ENCODE results near the gene NECTIN2. TPM values are rescaled to one million over a fixed set of nuclear protein-coding genes. Genes with fewer than 3 reads are reported as not detected.
"Not testable (repeated sequence)": the region's sequence is repeated elsewhere in the genome, so short reads cannot be mapped to it uniquely, and the experiment has no call there.

NECTIN2 gene
- polyA plus RNA-seq, 3 donors, result 152 to 171 (median 163) TPM

DNA sequence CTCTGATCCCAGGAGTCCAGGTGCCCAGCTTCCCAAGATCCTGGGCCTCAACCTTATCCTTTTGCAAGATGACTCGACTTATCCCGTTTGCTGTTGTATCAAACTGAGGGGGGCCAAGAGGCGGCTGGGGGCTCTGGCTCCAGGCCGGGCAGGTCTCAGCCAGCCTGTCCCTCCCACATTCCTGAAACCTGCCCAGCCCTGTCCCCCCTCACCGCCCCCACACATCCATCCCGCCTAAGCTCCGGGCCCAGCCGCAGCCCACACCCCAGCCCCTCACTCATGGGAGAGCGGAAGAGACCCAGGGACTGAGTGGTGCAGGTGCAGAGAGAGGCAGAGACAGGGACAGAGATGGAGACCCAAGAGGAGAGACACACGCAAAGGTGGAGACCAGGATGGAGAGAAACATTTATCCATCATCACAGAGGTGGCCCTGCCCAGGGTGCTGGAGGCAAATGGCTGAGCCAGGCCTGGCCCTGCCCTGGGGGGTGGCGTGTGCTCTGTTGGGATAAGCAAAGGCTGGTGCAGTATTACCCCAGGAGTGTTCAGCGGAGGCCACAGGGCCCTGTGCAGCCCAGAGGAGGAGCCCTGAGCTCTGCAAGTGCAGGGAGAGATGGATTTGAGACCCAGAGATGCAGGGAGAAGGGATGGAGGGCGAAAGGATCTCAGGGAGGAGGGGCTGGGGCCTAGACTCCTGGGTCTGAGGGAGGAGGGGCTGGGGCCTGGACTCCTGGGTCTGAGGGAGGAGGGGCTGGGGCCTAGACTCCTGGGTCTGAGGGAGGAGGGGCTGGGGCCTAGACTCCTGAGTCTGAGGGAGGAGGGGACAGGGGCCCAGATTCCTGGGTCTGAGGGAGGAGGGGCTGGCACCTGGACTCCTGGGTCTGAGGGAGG is 35.6 kb upstream of the NECTIN2 start:
- DNase-seq (ENCODE audit: extremely low read depth in 1 of 11, low read depth in 9 of 11, low spot score in 4 of 11), result peak in 3 of 11 donors; percentile 41 to 65 (median 57)

DNA sequence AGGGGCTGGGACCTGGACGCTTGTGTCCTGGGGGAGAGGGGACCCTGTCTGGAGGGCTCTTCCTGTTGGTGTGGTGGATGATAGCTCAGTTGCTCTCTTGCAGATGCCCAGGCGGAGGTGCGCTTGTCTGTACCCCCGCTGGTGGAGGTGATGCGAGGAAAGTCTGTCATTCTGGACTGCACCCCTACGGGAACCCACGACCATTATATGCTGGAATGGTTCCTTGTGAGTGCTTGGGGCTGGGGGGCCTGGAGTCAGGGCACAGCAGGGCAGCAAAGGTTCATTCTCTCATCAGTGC is 35.0 kb upstream of the NECTIN2 start:
- DNase-seq (ENCODE audit: extremely low read depth in 1 of 11, low read depth in 9 of 11, low spot score in 4 of 11), result no peak

DNA sequence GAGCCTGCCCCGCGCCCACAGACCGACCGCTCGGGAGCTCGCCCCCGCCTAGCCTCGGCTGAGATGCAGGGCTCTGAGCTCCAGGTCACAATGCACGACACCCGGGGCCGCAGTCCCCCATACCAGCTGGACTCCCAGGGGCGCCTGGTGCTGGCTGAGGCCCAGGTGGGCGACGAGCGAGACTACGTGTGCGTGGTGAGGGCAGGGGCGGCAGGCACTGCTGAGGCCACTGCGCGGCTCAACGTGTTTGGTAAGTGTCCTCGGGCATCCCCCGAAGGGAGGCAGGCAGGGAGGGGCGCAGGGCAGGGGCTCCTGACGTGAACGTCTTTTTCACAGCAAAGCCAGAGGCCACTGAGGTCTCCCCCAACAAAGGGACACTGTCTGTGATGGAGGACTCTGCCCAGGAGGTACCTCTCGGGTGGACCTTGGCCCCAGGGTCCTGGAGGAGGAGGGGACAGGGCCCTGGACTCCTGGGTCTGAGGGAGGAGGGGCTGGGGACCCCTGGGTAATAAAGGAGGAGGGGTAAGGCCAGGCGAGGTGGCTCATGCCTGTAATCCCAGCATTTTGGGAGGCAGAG is 33.9 kb upstream of the NECTIN2 start:
- DNase-seq (ENCODE audit: extremely low read depth in 1 of 11, low read depth in 9 of 11, low spot score in 4 of 11), result no peak

DNA sequence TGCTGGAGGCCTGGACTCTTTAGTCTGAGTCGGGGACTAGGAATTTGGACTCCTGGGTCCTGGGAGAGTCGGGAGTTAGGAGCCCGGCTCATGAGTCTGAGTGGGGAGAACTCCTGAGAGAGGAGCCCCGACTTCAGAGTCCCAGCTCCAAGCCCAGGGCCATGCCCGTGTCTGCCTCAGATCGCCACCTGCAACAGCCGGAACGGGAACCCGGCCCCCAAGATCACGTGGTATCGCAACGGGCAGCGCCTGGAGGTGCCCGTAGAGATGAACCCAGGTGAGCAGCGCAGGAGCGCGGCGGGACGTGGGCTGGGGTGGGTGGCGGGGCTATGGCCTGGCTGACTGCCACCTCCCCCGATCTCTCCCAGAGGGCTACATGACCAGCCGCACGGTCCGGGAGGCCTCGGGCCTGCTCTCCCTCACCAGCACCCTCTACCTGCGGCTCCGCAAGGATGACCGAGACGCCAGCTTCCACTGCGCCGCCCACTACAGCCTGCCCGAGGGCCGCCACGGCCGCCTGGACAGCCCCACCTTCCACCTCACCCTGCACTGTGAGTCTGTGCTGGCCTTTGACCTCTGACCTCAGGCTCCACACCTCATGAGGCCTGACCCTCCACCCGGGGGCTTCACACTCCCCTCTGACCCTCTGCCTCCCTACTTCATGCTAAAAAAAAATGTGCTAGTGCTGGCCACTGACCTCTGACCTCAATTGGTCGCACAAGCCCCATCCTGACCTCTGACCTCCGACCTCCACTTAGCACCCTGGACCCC is 32.8 kb upstream of the NECTIN2 start:
- no peak for DNase-seq (ENCODE audit: extremely low read depth in 1 of 11, low read depth in 9 of 11, low spot score in 4 of 11)

DNA sequence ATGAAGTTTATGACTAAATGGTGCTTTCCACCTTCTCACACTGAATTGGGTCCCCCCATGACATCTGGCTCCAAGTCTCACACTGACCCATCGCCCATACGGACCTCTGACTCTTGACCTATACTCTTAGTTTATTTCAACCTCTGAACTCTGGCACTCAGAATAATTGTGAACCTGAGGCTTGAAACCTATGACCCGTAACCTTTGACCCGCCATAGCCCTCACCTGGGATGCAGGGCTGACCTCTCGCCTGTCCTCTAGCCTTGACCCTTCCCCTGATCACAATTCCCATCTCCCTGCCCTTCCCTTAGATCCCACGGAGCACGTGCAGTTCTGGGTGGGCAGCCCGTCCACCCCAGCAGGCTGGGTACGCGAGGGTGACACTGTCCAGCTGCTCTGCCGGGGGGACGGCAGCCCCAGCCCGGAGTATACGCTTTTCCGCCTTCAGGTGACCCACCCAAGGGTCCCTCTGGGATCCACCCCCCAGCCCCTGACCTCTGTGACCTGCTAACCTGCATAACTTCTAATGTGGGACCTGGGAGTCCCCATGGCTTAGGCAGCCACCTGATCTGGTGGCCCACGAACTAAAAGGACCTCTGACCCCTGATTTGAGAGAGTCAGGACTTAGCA is 32.1 kb upstream of the NECTIN2 start:
- no peak for DNase-seq (ENCODE audit: extremely low read depth in 1 of 11, low read depth in 9 of 11, low spot score in 4 of 11)

DNA sequence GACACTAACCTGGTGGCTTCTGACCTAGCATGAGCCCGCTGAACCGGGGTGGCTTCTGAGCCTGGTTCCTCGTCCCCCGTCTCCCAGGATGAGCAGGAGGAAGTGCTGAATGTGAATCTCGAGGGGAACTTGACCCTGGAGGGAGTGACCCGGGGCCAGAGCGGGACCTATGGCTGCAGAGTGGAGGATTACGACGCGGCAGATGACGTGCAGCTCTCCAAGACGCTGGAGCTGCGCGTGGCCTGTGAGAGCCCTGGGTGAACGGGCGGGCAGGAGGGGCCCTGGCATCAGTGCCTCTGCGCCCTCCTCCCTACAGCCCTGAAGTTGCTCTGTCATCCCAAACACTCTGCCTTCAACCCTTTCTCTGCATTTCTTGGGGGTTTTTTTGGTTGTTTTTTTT is 31.6 kb upstream of the NECTIN2 start:
- DNase-seq (ENCODE audit: extremely low read depth in 1 of 11, low read depth in 9 of 11, low spot score in 4 of 11), result no peak

DNA sequence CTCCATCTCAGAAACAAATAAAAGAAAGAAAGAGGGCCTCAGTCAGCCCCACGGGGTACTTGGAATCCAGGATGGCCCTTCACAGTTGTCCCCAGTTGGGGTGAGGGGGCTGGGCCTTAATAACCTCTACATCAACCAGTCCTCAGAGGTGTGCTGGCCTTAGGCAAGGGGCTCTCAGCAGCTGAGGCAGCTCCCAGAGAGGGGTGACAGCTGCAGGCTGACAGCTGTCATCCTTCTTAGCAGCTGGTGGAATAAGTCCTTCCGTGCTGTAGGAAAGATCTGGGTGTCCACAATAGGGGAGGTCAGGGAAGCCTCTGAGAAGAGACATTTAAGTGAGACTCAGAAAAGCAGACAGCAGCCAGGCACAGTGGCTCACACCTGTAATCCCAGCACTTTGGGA is 29.8 kb upstream of the NECTIN2 start:
- no peak for DNase-seq (ENCODE audit: extremely low read depth in 1 of 11, low read depth in 9 of 11, low spot score in 4 of 11)

DNA sequence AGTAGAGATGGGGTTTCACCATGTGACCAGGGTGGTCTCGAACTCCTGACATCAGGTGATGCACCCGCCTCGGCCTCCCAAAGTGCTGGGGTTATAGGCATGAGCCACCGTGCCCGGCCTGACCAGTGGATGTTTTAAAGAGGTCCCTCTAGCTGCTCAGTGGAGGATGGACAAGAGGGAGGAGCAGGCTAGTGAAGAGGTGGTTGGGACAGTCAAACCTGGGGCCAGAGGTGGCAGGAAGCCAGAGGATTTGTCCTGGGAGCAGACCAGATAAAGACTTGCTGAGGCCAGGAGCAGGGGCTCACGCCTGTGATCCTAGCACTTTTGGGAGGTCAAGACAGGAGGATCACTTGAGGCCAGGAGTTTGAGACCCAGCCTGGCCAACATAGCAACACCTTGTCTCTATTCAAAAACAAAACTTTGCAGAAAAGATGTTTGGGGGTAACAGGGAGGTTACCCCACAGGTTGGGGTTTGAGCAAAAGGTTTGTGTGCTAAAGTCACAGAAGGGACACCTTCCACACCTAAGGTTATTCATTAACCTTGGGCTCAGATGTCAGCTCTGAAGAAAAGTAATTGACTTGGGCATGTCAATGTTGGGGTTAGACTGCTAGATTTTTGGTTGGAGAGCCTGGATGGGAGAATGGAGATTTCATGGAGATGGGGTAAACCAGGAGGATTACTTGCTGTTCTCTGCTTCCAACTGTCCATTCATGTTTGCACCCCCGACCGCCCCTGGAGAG is 28.2 kb upstream of the NECTIN2 start:
- no peak for DNase-seq (ENCODE audit: extremely low read depth in 1 of 11, low read depth in 9 of 11, low spot score in 4 of 11)

DNA sequence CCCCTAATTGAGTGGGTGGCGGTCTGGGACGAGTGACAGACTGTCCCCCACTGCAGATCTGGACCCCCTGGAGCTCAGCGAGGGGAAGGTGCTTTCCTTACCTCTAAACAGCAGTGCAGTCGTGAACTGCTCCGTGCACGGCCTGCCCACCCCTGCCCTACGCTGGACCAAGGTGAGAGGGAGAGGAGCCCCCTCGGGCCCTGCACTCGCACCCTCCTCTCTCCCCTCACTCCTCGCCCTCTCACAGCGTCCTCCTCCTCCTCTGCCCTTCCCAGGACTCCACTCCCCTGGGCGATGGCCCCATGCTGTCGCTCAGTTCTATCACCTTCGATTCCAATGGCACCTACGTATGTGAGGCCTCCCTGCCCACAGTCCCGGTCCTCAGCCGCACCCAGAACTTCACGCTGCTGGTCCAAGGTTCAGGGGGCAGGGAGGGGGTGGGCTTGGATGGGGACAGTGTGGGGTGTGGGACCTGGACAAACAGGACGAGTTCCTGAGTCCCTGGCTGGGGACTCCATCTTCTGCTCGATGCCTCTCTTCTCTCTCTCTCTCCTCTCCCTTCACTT is 27.5 kb upstream of the NECTIN2 start:
- no peak for DNase-seq (ENCODE audit: extremely low read depth in 1 of 11, low read depth in 9 of 11, low spot score in 4 of 11)

DNA sequence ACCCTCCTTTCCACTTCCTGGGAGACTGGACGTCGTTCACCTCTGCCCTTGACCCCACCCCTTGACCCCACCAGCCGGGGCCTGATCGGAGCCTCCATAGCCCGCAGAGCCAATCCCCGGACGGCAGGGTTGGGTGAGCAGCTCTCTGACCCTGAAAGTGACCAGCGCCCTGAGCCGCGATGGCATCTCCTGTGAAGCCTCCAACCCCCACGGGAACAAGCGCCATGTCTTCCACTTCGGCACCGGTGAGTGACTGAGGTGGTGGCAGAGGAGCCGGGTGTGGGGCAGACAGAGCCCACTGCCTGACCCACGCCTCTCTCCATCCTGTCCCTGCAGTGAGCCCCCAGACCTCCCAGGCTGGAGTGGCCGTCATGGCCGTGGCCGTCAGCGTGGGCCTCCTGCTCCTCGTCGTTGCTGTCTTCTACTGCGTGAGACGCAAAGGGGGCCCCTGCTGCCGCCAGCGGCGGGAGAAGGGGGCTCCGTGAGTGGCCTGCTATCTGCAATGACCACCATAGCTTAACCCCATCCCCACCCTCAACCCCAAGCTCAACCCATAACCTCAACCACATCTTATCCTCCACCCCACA is 26.8 kb upstream of the NECTIN2 start:
- no peak for DNase-seq (ENCODE audit: extremely low read depth in 1 of 11, low read depth in 9 of 11, low spot score in 4 of 11)

DNA sequence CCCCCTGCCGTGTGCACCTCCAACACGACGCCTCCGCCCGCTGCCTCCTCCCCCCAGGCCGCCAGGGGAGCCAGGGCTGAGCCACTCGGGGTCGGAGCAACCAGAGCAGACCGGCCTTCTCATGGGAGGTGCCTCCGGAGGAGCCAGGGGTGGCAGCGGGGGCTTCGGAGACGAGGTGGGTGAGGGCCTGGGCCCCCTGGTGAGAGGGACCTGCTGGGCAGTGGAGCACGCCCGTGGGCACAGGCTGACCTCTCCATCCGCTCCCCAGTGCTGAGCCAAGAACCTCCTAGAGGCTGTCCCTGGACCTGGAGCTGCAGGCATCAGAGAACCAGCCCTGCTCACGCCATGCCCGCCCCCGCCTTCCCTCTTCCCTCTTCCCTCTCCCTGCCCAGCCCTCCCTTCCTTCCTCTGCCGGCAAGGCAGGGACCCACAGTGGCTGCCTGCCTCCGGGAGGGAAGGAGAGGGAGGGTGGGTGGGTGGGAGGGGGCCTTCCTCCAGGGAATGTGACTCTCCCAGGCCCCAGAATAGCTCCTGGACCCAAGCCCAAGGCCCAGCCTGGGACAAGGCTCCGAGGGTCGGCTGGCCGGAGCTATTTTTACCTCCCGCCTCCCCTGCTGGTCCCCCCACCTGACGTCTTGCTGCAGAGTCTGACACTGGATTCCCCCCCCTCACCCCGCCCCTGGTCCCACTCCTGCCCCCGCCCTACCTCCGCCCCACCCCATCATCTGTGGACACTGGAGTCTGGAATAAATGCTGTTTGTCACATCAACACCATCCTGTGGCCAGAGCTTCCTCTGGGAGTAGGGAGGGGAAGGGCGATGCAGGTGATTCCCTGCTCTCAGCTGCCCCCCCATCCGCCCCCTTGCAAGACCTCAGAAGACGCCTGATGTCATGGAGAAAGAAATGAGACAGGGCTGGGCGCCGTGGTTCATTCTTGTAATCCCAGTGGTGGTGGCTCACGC is 25.2 kb upstream of the NECTIN2 start:
- no peak for DNase-seq (ENCODE audit: extremely low read depth in 1 of 11, low read depth in 9 of 11, low spot score in 4 of 11)

DNA sequence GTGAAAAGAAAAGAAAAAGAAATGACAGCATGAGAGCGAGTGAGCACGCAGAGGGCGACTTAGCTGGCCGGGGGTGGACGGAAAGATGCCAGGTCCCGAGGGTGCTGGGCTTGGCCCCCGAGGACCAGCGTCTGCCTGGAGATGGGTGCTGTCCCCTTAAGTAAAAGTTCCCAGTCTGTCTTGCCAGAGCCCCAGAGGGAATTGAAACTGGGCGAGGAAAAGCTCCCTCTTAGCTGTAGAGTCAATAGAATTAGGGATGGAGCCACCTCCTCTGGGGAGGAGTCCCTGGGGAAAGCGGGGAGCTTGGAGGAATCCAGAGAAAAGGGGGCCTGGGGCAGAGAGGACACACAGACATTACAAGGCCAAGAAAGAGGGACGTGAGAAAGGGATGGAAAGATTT is 23.9 kb upstream of the NECTIN2 start:
- no peak for DNase-seq (ENCODE audit: extremely low read depth in 1 of 11, low read depth in 9 of 11, low spot score in 4 of 11)

DNA sequence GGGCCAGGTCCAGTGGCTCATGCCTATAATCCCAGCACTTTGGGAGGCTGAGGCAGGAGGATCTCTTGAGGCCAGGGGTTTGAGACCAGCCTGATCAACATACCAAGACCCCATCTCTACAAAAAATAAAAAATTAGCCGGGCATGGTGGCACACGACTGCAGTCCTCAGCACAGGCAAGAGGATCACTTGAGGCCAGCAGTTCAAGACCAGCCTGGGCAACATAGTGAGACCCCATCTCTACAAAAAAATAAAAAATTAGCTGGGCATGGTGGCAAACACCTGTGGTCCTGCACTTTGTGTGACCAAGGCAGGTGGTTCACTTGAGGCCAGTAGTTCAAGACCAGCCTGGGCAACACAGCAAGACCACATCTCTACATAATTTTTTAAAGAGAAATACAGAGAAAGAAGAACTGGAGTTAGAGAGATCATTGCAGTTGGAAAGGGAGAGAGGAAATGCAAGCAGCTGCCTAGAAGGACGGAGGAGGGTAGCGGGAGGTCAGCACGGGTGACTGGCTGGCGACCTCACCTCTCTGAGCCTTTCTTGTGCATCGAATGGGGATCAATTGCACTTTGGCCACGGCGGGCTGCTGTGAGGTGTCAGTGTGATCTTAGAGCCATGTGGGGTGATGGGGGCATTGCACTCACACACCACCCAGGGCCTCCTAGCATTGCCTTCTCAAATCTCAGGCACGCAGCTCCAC is 23.3 kb upstream of the NECTIN2 start:
- DNase-seq (ENCODE audit: extremely low read depth in 1 of 11, low read depth in 9 of 11, low spot score in 4 of 11), result no peak

DNA sequence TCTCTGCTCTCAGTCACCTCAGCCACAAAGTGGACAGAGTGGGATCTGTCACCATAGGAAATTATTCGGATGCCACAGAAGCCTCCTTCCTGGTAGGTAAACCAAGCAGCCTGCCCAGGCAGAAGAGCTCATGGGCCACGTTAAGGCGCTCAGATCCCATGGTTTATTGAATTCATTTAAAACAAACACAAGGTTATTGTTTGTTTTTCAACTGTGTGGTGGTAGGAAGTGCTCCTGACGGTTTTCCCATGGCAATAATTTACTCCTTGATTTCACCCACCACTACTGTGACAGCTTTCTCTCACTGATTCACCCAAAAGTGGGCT is 22.8 kb upstream of the NECTIN2 start:
- DNase-seq (ENCODE audit: extremely low read depth in 1 of 11, low read depth in 9 of 11, low spot score in 4 of 11), result no peak

DNA sequence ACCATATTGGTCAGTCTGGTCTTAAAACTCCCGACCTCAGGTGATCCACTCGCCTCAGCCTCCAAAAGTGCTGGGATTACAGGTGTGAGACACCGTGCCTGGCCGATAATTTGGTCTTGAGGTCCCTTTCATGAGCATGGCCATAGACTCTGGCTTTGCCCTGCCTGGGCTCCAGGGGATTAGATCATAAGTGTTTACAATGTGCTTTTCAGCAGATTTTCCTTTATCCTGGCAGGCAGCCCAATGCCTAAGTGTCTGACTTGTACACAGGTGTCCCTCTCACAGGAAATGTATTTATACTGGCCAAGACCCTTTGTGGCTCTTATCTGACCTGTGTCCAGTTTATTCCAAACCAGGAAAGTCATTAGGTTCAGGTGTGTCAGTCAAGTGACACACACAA is 21.3 kb upstream of the NECTIN2 start:
- no peak for DNase-seq (ENCODE audit: extremely low read depth in 1 of 11, low read depth in 9 of 11, low spot score in 4 of 11)

DNA sequence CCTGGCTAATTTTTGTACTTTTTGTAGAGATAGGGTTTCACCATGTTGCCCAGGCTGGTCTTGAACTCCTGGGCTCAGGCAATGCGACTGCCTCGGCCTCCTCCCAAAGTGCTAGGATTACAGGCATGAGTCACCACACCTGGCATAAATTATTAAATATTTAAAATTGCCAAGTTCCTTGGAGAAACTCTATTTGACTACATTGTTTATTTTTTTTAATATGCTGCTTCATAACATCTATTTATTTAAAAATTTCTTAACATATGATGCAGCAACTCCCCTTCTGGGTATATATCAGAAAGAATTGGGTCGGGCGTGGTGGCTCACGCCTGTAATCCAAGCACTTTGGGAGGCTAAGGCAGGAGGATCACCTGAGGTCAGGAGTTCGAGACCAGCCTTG is 13.2 kb upstream of the NECTIN2 start:
- DNase-seq (ENCODE audit: extremely low read depth in 1 of 11, low read depth in 9 of 11, low spot score in 4 of 11), result not testable (repeated sequence)

DNA sequence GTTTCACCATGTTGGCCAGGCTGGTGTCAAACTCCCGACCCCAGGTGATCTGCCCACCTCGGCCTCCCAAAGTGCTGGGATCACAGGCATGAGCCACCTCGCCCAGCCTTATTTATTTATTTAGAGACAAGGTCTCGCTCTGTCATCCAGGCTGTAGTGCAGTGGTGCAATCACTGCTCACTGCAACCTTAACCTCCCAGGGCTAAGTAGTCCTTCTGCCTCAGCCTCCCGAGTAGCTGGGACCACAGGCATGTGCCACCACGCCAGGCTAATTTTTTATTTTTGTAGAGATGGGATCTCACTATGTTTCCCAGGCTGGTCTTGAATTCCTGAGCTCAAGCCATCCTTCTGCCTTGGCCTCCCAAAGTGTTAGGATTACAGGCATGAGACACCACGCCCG is 11.7 kb upstream of the NECTIN2 start:
- DNase-seq (ENCODE audit: extremely low read depth in 1 of 11, low read depth in 9 of 11, low spot score in 4 of 11), result not testable (repeated sequence)
